Mammary epithelial cell (primary cell): Measurements from ENCODE around the gene EPB42.

Experiments used
- CTCF ChIP-seq, 2 donors: IDR thresholded peaks in 1 of 2; conservative IDR thresholded peaks in 1 of 2; 2 replicates each; pipeline ENCODE4 v1.5.1; 2011 to 2012; ENCODE audit warnings: inconsistent platforms in 2 of 2, low read length in 2 of 2, mild to moderate bottlenecking in 2 of 2, control low read depth in 1 of 2, low read depth in 1 of 2; ENCODE audit not compliant: insufficient read depth in 1 of 2; ENCODE audit errors: extremely low read depth in 1 of 2
- EZH2 ChIP-seq: IDR thresholded peaks from 2 replicates; pipeline ENCODE4 v1.6.1; 2012; ENCODE audit warnings: low read length, inconsistent platforms, borderline replicate concordance

GRCh38 chr15:43214592-43215295, 6.1 kb downstream of the EPB42 start:
- TF ChIP-seq EZH2 (no peak), CTCF (conservative IDR thresholded peaks at IDR 0.05 in 1 of 2, IDR thresholded peaks at IDR 0.05 in 1 of 2; ENCODE audit: extremely low read depth in 1 of 2, insufficient read depth in 1 of 2, low read depth in 1 of 2, low read length in 2 of 2) (no peak)
